Muscle of back (tissue), 11 donors: ENCODE results near the gene IL1R2. TPM values are rescaled to one million over a fixed set of nuclear protein-coding genes. Genes with fewer than 3 reads are reported as not detected.

Source experiments
- DNase-seq, 3 donors: peaks; one replicate each; pipeline versions ENCODE4 v3.0.0 to v3.0.0-alpha.2; 2013
- polyA plus RNA-seq, 10 donors: library from polyadenylated mRNA; unstranded; fragments of 120-200 nt; gene quantifications; one replicate each; pipeline ENCODE4 v1.2.1, GENCODE V29; 2013; ENCODE audit not compliant: insufficient read length in 10 of 10

Gene IL1R2
- polyA plus RNA-seq, 10 donors: 0.16 to 1.8 (median 0.98) TPM; not detected in 7

DNA sequence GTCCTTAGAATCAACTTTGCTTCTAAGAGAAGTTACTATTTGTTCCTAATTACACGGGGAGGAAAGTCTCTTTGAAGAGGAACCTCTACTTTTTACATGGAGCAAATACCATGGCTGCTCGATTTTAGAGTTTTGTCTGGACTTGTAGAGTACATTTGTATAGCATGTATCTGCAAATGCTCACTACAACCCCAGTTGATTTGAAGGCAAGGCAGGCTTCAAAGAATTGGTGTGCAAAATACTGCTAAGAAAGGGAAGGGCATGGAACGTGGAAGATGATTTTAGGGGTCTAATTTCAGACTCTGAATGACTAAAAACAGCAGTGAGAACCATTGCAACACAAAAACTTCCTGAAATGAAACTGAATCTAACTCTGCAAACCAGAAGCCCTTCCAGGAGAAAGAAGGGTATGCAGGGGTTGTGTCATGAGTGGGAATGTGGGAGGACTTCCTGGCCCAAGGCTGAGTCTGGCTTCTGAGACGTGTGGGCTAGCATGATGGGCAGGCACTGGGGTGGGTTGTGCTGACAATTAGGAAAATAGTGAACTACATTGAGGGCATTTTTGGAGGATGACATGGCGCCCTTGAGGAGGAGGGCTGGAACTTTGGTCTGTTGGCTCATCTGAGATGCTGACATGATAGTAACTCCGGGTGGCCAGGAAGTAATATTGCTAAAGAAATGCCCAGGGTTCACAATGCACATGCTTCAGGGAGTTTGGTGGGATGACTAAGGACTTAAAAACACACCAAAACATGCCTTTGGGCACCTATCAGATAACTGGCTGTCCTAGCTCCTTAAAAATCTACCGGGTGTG, 18.9 kb upstream of the IL1R2 start:
- peak in 1 of 3 donors; percentile 46 for DNase-seq

GRCh38 chr2:101974663-101975062, 17.1 kb upstream of the IL1R2 start:
- peak in 1 of 3 donors; percentile 43 for DNase-seq

DNA sequence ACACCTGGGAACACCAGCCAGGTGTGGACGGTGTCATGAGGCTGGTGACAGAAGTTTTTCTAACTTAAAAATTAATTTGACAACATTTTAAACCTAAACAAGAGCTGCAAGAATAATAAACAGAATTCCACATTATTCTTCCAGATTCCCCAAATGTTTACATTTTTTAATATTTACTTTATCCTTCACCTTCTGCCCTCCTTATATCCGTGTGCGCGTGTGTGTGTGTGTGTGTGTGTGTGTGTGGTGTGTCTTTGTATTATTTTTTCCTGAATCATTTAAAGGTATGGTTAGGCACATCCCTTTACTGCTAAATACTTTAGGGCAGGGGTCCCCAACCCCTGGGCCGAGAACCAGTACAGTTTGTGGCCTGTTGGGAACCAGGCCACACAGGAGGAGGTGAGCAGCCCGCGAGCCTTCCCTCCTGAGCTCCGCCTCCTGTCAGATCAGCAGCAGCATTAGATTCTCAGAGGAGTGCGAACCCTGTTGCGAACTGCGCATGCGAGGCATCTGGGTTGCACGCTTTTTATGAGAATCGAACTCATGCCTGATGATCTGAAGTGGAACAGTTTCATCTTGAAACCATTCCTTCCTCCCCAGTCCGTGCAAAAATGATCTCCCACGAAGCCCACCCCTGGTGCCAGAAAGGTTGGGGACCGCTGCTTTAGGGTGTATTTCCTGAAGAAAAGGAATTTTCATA, 16.4 kb upstream of the IL1R2 start:
- DNase-seq: no peak

GRCh38 chr2:101976891-101977290, 14.9 kb upstream of the IL1R2 start:
- DNase-seq: no peak

DNA sequence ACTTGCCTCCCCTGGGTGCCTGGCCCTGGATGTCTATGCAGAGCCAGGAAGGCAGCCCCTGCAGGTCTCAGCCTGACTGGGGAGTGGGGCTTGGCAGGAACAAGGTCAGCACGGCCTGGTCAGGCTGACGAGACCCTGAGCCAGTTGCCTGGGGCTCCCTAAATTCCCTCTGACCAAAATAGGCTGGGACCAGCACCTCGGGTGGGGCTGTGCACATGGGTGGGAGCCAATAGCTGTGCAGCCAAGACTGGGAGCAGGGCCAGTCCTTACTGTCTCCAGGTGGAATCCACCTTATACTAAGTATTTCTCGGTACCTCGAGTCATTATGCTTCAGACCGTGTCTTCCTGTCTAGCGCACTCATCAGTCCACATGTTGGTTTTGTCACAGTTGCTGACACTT, 11.4 kb upstream of the IL1R2 start:
- no peak for DNase-seq

DNA sequence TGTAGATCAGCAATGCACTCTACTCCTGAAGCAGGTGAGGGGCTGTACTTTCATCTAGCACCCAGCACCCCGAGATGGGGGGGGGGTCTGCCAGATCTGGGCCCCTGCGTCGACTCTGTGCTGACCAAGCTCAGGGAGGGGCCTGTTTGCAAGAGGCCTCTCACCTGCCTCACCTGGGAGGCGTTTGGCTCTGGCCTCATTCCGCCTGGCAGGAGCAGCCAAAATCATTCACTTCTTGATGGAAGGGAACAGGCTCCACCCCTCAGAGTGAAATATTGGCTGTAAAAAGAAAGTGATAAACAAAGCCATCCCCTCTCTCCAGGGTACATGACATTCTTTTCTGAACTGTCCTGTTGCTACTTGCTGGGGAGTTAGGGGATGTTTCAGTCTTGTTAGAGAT, 10.7 kb upstream of the IL1R2 start:
- DNase-seq: no peak

DNA sequence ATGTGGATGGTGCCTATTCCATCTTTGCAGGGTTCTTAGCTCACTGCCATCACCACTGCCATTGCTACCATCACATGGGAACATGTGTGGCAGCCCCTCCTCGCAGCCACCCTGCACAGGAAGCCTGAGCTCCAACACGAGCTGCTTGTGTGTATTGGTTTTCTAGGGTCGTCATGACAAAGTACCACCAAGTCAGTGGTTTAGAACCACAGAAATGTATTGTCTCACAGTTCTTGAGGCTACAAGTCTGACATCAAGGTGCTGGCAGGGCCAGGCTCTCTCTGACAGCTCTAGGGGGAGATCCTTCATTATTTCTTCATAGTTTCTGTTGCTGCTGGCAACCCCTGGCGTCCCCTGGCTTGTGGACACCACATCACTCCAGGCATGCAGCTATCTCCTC, 10.3 kb upstream of the IL1R2 start:
- no peak for DNase-seq

GRCh38 chr2:101982495-101983029, 9.2 kb upstream of the IL1R2 start:
- DNase-seq: no peak

DNA sequence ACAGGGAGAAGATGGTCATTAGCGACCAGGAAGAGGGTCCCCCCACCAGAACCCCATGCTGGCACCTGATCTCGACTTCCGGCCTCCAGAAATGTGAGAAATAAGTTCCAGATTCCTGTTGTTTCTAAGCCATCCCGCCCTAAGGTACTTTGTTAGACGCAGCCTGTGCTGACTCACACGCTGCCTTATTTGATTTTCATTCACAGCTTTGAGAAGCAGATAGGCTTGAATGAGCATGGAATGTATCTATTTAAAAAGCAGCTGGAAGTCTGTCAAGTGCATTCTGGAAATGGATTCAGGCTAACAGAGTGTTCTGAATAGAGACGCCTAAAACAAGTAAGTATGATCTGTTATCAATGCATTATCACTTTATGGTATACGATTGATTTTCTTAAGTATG, 8.3 kb upstream of the IL1R2 start:
- DNase-seq: no peak

- no peak for DNase-seq
Measured at GRCh38 chr2:101983928-101984327, 7.8 kb upstream of the IL1R2 start.

GRCh38 chr2:101984656-101985055, 7.1 kb upstream of the IL1R2 start:
- DNase-seq: no peak

DNA sequence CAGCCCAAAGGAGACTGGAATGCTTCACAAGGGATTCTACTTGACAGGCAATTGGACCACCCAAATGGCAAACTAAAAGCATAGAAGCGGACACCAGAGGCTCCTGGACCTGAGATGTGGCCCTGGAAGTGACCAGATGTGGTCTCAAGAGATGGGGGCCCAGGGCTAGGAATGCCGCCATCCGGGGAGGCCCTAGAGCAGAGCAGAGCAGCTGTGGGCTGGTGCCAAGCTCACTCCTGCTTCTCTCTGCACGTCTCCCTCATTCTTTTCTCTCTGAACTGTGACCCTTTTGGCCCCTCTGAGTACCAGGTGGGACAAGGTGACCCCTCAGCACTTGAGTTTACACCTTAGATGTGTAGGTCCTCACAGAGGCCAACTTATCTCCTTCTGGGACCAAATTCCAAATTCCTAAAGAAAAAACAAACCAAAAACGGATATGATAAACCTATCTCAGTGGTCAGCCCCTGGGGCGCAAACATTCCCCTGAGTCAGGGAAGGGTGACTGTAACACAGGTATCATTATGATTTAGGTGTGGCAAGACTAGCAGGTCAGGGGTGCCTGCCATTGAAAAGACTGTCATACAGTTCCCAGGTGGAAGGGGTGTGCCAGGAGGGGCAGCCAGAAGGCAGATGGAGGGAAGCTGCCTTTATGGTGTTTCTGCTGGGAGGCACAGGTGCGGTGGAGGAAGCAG, 6.5 kb upstream of the IL1R2 start:
- no peak for DNase-seq

DNA sequence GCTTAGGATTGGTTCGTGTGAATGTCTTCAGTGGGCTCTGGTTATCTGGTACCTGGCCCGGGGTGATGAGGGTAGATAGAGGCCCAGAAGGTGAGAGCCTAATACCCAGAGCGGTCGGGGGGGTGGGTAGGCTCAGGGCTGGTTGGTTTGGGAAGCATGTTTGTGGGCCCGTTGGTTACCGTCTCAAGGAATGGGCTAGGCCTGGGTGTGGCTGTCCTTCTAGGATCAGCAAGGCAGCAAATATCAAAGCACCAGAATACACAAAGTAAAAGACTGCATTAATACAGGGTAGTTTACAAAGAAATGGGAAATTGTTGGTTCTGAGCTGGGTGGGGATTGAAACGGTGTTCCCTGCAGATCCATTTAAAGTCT, 6.0 kb upstream of the IL1R2 start:
- no peak for DNase-seq

- no peak for DNase-seq
Measured at GRCh38 chr2:101986376-101986775, 5.4 kb upstream of the IL1R2 start.

GRCh38 chr2:101986804-101987740, 4.7 kb upstream of the IL1R2 start:
- DNase-seq: no peak

DNA sequence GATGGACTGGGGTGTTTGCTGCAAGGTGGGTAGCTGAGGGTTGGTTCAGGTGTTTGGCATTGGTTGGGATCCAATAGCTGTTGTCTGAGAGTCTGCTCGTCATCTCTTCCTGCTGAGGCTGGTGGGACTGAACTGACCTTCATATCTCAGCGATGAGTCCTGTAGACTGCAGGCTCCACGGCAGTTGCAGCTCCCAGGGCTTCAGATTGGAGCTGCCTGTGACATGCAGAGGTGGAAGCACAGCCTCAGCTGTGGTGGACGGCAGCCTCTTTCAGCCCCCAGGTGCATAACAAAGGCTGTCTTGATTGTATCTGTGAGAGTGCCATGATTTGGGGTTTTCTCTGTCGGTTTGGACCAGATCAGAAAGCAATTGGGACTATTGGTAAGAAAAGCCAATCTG, 3.9 kb upstream of the IL1R2 start:
- no peak for DNase-seq

GRCh38 chr2:101988541-101988940, 3.2 kb upstream of the IL1R2 start:
- no peak for DNase-seq

- no peak for DNase-seq
Measured at GRCh38 chr2:101989740-101990460, 1.9 kb upstream of the IL1R2 start.

- no peak for DNase-seq
Measured at GRCh38 chr2:101993772-101994171, 2.0 kb downstream of the IL1R2 start.

GRCh38 chr2:101995019-101995418, 3.3 kb downstream of the IL1R2 start:
- DNase-seq: no peak

DNA sequence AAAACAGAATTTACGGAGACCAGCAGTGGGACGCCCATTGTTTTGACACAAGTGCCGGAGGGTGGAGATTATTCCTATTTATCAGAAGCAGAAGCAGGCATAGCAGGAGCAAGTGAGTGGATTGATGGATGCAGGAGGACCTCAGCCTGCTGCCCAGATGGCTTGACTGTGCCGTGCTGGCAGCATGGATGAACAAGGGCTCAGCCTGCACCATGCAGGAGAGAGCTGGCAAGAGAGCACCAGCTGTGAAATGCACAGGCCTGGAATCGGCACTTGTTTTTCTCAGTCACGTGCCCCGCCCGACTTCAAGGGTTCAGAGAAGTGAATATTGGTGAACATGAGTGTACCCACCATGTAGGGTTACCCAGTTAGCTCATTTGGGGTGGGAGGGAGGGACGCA, 4.0 kb downstream of the IL1R2 start:
- no peak for DNase-seq
